Measurements from ENCODE around the gene SPDEF. TPM values are rescaled to one million over a fixed set of nuclear protein-coding genes. Genes with fewer than 3 reads are reported as not detected.

Gene SPDEF
- polyA plus RNA-seq, 3 donors, result 0.05 TPM; not detected in 2

DNA sequence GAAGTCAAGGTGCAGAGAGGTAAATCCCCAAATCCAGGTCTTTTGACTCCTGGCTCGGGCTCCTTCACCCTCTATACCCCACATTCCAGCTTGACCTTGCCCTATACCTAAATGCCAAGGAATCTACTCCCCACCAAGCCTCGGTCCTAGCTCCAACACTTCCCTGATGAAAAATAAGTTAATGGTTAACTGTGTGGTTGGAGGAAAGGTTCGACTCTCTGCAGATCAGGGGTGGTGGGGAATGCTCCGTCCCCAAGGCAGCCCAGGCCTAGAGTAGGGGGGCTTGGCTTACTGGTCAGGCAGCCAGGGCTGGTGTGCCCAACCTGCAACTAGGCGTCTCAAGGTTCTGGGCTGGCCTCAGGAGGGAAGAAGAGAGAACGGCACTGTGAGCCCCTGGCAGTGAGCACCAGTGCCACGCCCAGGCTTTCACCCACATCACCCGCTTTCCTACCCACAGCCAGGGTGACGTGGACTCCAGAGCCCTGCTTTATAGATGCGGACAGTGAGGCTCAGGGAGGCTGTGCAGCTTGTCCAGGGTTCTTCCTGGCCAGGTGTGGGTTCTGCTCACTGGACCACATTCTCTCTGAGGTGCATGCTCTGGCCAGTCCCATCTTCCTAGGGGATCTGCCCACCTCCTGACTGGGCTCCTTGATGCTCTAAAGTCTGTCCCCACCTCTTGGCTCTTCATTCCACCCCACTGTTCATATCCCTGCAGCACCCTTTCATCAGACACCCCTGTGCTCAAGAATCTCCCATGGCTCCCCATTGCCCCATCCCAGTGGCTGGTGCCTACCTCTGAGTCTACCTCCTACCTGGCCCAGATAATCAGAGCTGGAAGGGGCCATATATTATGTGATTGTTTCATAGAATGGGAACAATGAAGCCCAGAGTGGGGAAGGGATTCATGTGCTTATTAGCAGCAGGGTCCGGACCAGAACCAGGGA lies 8.2 kb downstream of the SPDEF start:
- Histone ChIP-seq H3K27ac (ENCODE audit: low read depth in 1 of 2, low read length in 2 of 2) (no peak overlapping the region), H3K4me3 (replicated peaks in 1 of 3; ENCODE audit: low read depth in 2 of 3, low read length in 3 of 3) (no peak overlapping the region), H3K4me1 (ENCODE audit: control insufficient read depth in 1 of 2, insufficient read depth in 2 of 2, low read length in 2 of 2) (no peaks in the 10 kb centered on the region), H3K79me2 (ENCODE audit: insufficient read depth, low read length) (no peaks in the 10 kb centered on the region), H3K36me3 (replicated peaks in 1 of 2; ENCODE audit: control insufficient read depth in 1 of 2, insufficient read depth in 2 of 2, low read length in 2 of 2) (no peaks in the 10 kb centered on the region), H2AFZ (ENCODE audit: insufficient read depth, low read depth, low read length, poor library complexity, severe bottlenecking) (no peak overlapping the region), H3K27me3 (ENCODE audit: control insufficient read depth in 2 of 2, insufficient read depth in 2 of 2, low read length in 2 of 2) (no peaks in the 10 kb centered on the region), H3K9me3 (replicated peaks in 1 of 2; ENCODE audit: control insufficient read depth in 1 of 2, insufficient read depth in 1 of 2, low read length in 2 of 2) (no peaks in the 10 kb centered on the region), H4K20me1 (ENCODE audit: insufficient read depth, low read length) (no peaks in the 10 kb centered on the region), H3K9ac (ENCODE audit: insufficient read depth, low read length, poor library complexity, severe bottlenecking) (no peak overlapping the region), H3K4me2 (replicated peaks; ENCODE audit: extremely low read depth, low read length, poor library complexity, severe bottlenecking) (no peak overlapping the region)
- Mint-ChIP-seq H3K27ac (no peak overlapping the region), H3K27me3 (ENCODE audit: low read depth in 3 of 3) (peaks cover 0 to 7% (median 2%) of the 10 kb centered on the region in 3 donors), H3K9me3 (peaks cover 0 to 1% (median 0%) of the 10 kb centered on the region in 7 donors), H3K36me3 (no peaks in the 10 kb centered on the region), H3K4me1 (no peaks in the 10 kb centered on the region), H3K4me3 (no peak overlapping the region)
- TF ChIP-seq, protein P1, sequence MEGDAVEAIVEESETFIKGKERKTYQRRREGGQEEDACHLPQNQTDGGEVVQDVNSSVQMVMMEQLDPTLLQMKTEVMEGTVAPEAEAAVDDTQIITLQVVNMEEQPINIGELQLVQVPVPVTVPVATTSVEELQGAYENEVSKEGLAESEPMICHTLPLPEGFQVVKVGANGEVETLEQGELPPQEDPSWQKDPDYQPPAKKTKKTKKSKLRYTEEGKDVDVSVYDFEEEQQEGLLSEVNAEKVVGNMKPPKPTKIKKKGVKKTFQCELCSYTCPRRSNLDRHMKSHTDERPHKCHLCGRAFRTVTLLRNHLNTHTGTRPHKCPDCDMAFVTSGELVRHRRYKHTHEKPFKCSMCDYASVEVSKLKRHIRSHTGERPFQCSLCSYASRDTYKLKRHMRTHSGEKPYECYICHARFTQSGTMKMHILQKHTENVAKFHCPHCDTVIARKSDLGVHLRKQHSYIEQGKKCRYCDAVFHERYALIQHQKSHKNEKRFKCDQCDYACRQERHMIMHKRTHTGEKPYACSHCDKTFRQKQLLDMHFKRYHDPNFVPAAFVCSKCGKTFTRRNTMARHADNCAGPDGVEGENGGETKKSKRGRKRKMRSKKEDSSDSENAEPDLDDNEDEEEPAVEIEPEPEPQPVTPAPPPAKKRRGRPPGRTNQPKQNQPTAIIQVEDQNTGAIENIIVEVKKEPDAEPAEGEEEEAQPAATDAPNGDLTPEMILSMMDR (IDR thresholded peaks at IDR 0.05), result no peak
- intact Hi-C loops (cut with micrococcal nuclease), result no loop called here
- 84% methylated on average over 9 of the region's 11 CpGs for WGBS (ENCODE audit: insufficient coverage)
- DNase-seq, result no peak

DNA sequence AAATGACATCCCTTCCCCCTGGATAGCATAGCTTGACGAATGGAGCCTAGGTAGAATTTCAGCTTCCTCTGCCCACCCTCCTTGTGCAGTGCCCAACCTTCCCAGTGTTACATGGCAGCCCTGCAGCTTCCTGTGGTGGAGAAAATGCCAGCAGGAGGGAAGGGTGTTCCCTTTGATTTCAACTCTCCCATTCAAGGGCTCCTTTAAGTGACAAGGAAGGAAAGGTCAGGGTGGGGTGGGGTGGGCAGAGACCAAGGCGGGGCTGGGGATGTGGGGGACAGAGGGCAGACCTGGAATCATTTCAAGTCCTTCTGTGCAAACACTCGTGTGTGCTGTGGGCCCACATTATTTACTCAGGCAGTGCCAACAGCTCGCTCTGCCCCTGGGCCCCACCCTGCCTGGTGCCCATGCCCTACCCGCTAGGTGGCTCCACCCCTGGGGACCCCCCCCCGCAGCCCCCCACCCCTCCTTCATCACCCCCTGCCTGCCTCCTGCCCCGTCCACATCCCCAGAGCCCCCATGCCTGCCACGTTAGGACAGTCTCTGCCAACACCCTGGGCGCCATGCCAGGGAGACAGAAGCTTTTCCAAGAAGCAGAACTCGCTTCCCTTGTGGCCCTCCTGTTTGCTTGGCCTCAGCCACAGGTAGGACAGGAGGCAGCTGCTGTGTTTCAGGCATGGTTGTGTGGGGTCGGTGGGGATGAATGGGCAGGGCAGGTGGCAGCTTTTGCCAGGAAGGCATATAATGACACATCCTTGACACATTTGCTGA lies 9.4 kb downstream of the SPDEF start:
- Mint-ChIP-seq H3K4me1 (no peaks in the 10 kb centered on the region), H3K9me3 (no peaks in the 10 kb centered on the region), H3K27me3 (ENCODE audit: low read depth in 3 of 3) (peaks cover 0 to 7% (median 2%) of the 10 kb centered on the region in 3 donors), H3K27ac (no peak overlapping the region), H3K4me3 (no peak overlapping the region), H3K36me3 (no peaks in the 10 kb centered on the region)
- H2AFZ ChIP-seq (ENCODE audit: insufficient read depth, low read depth, low read length, poor library complexity, severe bottlenecking), result no peak overlapping the region
- intact Hi-C loops (cut with micrococcal nuclease), result no loop called here
- WGBS (ENCODE audit: insufficient coverage), result 25% methylated on average over 1 of the region's 11 CpGs
- no peaks in the 10 kb centered on the region for H3K27me3 ChIP-seq (ENCODE audit: control insufficient read depth in 2 of 2, insufficient read depth in 2 of 2, low read length in 2 of 2)
- H3K4me3 ChIP-seq (replicated peaks in 1 of 3; ENCODE audit: low read depth in 2 of 3, low read length in 3 of 3), result no peak overlapping the region
- no peaks in the 10 kb centered on the region for H3K9me3 ChIP-seq (replicated peaks in 1 of 2; ENCODE audit: control insufficient read depth in 1 of 2, insufficient read depth in 1 of 2, low read length in 2 of 2)
- H3K27ac ChIP-seq (ENCODE audit: low read depth in 1 of 2, low read length in 2 of 2), result no peak overlapping the region
- no peaks in the 10 kb centered on the region for H3K36me3 ChIP-seq (replicated peaks in 1 of 2; ENCODE audit: control insufficient read depth in 1 of 2, insufficient read depth in 2 of 2, low read length in 2 of 2)
- H3K4me1 ChIP-seq (ENCODE audit: control insufficient read depth in 1 of 2, insufficient read depth in 2 of 2, low read length in 2 of 2), result no peaks in the 10 kb centered on the region
- no peaks in the 10 kb centered on the region for H4K20me1 ChIP-seq (ENCODE audit: insufficient read depth, low read length)
- TF ChIP-seq, protein P1 (IDR thresholded peaks at IDR 0.05), result no peak
- no peak overlapping the region for H3K9ac ChIP-seq (ENCODE audit: insufficient read depth, low read length, poor library complexity, severe bottlenecking)
- no peak overlapping the region for H3K4me2 ChIP-seq (replicated peaks; ENCODE audit: extremely low read depth, low read length, poor library complexity, severe bottlenecking)
- no peaks in the 10 kb centered on the region for H3K79me2 ChIP-seq (ENCODE audit: insufficient read depth, low read length)
- DNase-seq, result no peak

Measured in CD14-positive monocyte (primary cell).